ENCODE measurements around the gene SLC35G3.

DNA sequence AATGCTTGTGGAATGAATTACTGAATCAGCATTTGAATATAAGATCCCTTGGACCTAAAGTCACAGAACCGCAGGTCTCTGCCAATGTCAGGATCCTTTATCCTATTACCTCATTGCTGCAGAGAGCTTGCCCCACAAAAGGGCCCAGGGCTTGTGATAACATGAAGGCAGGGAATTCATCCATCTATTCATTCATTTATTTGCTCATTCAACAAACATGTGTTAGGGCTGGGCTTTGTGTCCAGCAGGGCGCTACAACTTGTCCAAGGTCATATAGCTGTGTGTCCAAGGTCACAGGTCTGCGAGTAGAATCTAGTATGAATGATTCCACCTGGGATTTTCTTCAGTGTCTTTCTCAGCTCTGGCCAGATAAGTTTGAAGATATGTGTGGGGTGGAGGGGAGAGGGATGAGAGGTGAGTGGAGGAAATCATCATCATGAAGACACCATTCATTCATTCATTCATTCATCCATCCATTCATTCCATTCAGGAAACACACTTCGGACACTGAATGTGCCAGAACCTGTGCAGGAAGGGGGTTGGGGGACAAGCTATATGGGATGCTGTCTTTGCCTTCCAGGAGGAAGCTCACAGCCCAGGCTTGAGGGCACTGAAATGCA, 47.9 kb downstream of the SLC35G3 start:
- TF ChIP-seq, protein P1, sequence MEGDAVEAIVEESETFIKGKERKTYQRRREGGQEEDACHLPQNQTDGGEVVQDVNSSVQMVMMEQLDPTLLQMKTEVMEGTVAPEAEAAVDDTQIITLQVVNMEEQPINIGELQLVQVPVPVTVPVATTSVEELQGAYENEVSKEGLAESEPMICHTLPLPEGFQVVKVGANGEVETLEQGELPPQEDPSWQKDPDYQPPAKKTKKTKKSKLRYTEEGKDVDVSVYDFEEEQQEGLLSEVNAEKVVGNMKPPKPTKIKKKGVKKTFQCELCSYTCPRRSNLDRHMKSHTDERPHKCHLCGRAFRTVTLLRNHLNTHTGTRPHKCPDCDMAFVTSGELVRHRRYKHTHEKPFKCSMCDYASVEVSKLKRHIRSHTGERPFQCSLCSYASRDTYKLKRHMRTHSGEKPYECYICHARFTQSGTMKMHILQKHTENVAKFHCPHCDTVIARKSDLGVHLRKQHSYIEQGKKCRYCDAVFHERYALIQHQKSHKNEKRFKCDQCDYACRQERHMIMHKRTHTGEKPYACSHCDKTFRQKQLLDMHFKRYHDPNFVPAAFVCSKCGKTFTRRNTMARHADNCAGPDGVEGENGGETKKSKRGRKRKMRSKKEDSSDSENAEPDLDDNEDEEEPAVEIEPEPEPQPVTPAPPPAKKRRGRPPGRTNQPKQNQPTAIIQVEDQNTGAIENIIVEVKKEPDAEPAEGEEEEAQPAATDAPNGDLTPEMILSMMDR (IDR thresholded peaks at IDR 0.05; ENCODE audit: low read depth, low read length, missing input control), result no peak
- TF ChIP-seq, protein P2, sequence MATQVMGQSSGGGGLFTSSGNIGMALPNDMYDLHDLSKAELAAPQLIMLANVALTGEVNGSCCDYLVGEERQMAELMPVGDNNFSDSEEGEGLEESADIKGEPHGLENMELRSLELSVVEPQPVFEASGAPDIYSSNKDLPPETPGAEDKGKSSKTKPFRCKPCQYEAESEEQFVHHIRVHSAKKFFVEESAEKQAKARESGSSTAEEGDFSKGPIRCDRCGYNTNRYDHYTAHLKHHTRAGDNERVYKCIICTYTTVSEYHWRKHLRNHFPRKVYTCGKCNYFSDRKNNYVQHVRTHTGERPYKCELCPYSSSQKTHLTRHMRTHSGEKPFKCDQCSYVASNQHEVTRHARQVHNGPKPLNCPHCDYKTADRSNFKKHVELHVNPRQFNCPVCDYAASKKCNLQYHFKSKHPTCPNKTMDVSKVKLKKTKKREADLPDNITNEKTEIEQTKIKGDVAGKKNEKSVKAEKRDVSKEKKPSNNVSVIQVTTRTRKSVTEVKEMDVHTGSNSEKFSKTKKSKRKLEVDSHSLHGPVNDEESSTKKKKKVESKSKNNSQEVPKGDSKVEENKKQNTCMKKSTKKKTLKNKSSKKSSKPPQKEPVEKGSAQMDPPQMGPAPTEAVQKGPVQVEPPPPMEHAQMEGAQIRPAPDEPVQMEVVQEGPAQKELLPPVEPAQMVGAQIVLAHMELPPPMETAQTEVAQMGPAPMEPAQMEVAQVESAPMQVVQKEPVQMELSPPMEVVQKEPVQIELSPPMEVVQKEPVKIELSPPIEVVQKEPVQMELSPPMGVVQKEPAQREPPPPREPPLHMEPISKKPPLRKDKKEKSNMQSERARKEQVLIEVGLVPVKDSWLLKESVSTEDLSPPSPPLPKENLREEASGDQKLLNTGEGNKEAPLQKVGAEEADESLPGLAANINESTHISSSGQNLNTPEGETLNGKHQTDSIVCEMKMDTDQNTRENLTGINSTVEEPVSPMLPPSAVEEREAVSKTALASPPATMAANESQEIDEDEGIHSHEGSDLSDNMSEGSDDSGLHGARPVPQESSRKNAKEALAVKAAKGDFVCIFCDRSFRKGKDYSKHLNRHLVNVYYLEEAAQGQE (IDR thresholded peaks at IDR 0.05), result no peak
- TF ChIP-seq RAD21 (IDR thresholded peaks at IDR 0.05), result no peak
